ENCODE data around the gene LRIG2. TPM values are rescaled to one million over a fixed set of nuclear protein-coding genes. Genes with fewer than 3 reads are reported as not detected.
A peak's percentile ranks its signal among the peaks of the same experiment; 100 is the strongest.

The LRIG2 gene
- total and polyA plus RNA-seq, 2 of the 13 experiments (the other 11 are each of a cell fraction or from before 2014, with no cell fraction given) = 8.1 to 12.2 TPM

- peak; percentile 75; the same call in 1 of the 2 replicates for TF ChIP-seq AHDC1 (CRISPR knock-in tag; IDR thresholded peaks at IDR 0.05; ENCODE audit: borderline replicate concordance)
- TF ChIP-seq ZNF468 (CRISPR knock-in tag; IDR thresholded peaks at IDR 0.05) = no peak
- TF ChIP-seq GTF3A (CRISPR knock-in tag; conservative IDR thresholded peaks at IDR 0.05) = no peak
- TF ChIP-seq PLRG1 (conservative IDR thresholded peaks at IDR 0.05) = no peak
- TF ChIP-seq ZBTB4 (CRISPR knock-in tag; IDR thresholded peaks at IDR 0.05; ENCODE audit: borderline replicate concordance) = no peak
- TF ChIP-seq ZNF337 (CRISPR knock-in tag; IDR thresholded peaks at IDR 0.05; ENCODE audit: borderline replicate concordance, low read depth) = no peak
- TF ChIP-seq PCBP2 (optimal IDR thresholded peaks at IDR 0.05; ENCODE audit: low read depth, low read length, poor library complexity, severe bottlenecking) = no peak
- no peak for TF ChIP-seq CCDC6 (CRISPR knock-in tag; IDR thresholded peaks at IDR 0.05)
- TF ChIP-seq ZNF18 (CRISPR knock-in tag; IDR thresholded peaks at IDR 0.05; ENCODE audit: insufficient replicate concordance) = no peak
- peak; percentile 6; the same call in 1 of the 2 replicates for TF ChIP-seq CHD4 (IDR thresholded peaks at IDR 0.05; ENCODE audit: borderline replicate concordance, low read length)
- TF ChIP-seq LCORL (IDR thresholded peaks at IDR 0.05) = peak; percentile 30; the same call in 1 of the 2 replicates
- TF ChIP-seq LCORL (CRISPR knock-in tag; IDR thresholded peaks at IDR 0.05) = peak; percentile 62; the same call in 1 of the 2 replicates
- no peak for TF ChIP-seq ATF6 (CRISPR knock-in tag; conservative IDR thresholded peaks at IDR 0.05)
- no peak for TF ChIP-seq ZBTB8A (CRISPR knock-in tag; IDR thresholded peaks at IDR 0.05; ENCODE audit: borderline replicate concordance, low read depth)
- no peak for TF ChIP-seq ZNF34 (CRISPR knock-in tag; IDR thresholded peaks at IDR 0.05; ENCODE audit: borderline replicate concordance)
- TF ChIP-seq RFXANK (CRISPR knock-in tag; IDR thresholded peaks at IDR 0.05) = no peak
These were observed 73.5 kb downstream of the LRIG2 start (continued) for GRCh38 chr1:113146242-113147072.

Measured in HepG2 (cell line).